BJ (cell line): ENCODE results near the gene ERBB4. TPM values are rescaled to one million over a fixed set of nuclear protein-coding genes. Genes with fewer than 3 reads are reported as not detected.

ENCODE experiments used
- CTCF ChIA-PET: fragments of 350-600 bp; formaldehyde crosslinking; extraction: SDS; loops from one replicate; lab custom pipeline; 2021; ENCODE audit warnings: antibody characterized with exemption, inconsistent platforms; lab: Yijun Ruan, JAX
- POLR2A ChIA-PET: fragments of 300-600 bp; sonication (Branson Sonifier 250); formaldehyde crosslinking; extraction: SDS; loops from one replicate; lab custom pipeline; 2021; ENCODE audit warnings: antibody characterized with exemption; lab: Charles Lee
- DNase-seq: peaks from one replicate; pipeline ENCODE4 v3.0.0-alpha.2; 2011; ENCODE audit warnings: low read depth
- H3K27me3 ChIP-seq: 2 replicates; pipeline ENCODE4 v1.6.0; 2011; ENCODE audit warnings: low read length; ENCODE audit not compliant: control insufficient read depth, insufficient read depth
- H3K36me3 ChIP-seq: 2 replicates; pipeline ENCODE4 v1.5.1; 2011; ENCODE audit warnings: low read length; ENCODE audit not compliant: control insufficient read depth, insufficient read depth
- H3K4me3 ChIP-seq: 2 replicates; pipeline ENCODE4 v1.5.1; 2011; ENCODE audit warnings: low read depth, mild to moderate bottlenecking, control low read depth, low read length
- CTCF ChIP-seq: IDR thresholded peaks from 2 replicates; pipeline ENCODE4 v1.5.1; 2011; ENCODE audit warnings: low read depth, mild to moderate bottlenecking, control low read depth, inconsistent platforms, low read length, moderate library complexity; ENCODE audit not compliant: insufficient read depth
- polyA plus RNA-seq: library from polyadenylated mRNA; depleted of rRNA; stranded (reverse); fragments of >200 nt; gene quantifications from 2 replicates; pipeline ENCODE4 v1.2.3, GENCODE V29; 2011

The ERBB4 gene
- polyA plus RNA-seq, 1 experiment: not detected

GRCh38 chr2:211741966-211742365 is 796.6 kb downstream of the ERBB4 start:
- Histone ChIP-seq H3K36me3 (no peaks in the 10 kb centered on the region), H3K4me3 (no peak overlapping the region), H3K27me3 (no peaks in the 10 kb centered on the region)
- TF ChIP-seq CTCF: no peak
- CTCF ChIA-PET: no interaction called here
- DNase-seq: no peak
- POLR2A ChIA-PET: no interaction called here

DNA sequence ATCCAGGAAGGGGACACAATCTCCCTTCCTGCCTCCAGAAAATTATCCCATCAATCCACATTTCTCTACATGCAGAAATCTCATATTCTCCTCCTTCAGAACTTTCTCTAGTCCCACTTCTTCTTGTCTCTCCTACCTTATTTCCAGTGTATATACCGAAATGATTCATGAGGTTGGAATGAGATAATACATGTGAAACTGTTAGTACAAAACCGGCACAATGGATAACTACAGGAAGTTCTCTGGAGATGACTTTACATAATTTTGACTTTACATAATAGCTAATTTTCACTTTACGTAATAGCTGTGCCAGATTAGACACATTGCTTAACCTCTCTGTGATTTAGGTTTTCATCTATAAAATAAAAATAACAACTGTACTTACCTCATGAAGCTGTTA is 801.3 kb downstream of the ERBB4 start:
- ChIA-PET CTCF (interaction anchor here (0.5 to 1.2 kb wide), 2 partner anchors 9 to 13 kb away, joined by 3 to 4 read pairs; no protein-coding TSS in a partner anchor), POLR2A (no interaction called here)
- no peak for TF ChIP-seq CTCF
- H3K36me3 ChIP-seq: no peaks in the 10 kb centered on the region
- H3K27me3 ChIP-seq: no peaks in the 10 kb centered on the region
- DNase-seq: no peak
- H3K4me3 ChIP-seq: no peak overlapping the region

DNA sequence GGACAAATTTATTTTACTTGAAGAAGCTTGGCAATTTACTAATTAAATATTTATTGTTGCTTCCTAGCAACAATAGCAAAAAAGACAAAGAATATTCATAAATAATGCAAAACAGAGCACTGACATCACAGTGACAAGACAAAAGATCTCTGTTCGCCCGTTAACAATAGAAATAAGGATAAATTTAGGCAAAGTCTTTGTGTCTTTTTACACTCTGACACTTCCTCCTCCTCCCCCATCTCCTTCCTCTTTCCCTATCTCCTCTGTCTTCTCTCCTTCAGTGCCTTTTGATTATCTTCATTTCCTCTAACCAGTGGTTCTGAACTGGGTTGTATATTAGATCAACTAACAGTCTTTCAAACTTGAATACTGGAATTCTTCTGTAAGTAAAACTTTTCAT is 808.4 kb downstream of the ERBB4 start:
- POLR2A ChIA-PET: no interaction called here
- CTCF ChIA-PET: interaction anchor here (0.6 kb wide), 1 partner anchor 58 kb away, joined by 3 read pairs; no protein-coding TSS in a partner anchor

DNA sequence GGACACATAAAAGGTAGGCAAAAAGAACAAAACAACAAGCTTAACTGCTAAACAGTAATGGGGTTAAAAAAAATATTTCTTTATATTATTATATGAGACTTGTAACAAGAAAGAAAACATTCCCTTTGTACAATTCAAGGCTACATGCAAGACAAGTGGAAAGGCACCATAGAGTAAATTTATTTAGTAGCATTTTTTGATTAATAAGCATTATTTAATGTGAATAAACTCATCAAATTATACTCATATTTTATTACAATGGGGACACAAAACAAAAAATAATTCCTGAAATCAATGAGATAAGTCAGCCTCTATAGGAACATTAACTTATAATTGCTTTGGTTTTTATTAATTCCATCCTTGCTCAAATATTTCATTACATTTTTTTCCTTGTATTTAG is 809.2 kb downstream of the ERBB4 start:
- CTCF ChIA-PET: interaction anchor here (0.6 kb wide), 1 partner anchor 57 kb away, joined by 3 read pairs; no protein-coding TSS in a partner anchor
- no peak for DNase-seq
- Histone ChIP-seq H3K36me3 (no peaks in the 10 kb centered on the region), H3K4me3 (no peak overlapping the region), H3K27me3 (no peaks in the 10 kb centered on the region)
- no peak for TF ChIP-seq CTCF
- POLR2A ChIA-PET: no interaction called here

More for the DNA sequence above, 808.4 kb downstream of the ERBB4 start:
- H3K4me3 ChIP-seq: no peak overlapping the region
- H3K27me3 ChIP-seq: no peaks in the 10 kb centered on the region
- no peak for TF ChIP-seq CTCF
- no peak for DNase-seq
- H3K36me3 ChIP-seq: no peaks in the 10 kb centered on the region

DNA sequence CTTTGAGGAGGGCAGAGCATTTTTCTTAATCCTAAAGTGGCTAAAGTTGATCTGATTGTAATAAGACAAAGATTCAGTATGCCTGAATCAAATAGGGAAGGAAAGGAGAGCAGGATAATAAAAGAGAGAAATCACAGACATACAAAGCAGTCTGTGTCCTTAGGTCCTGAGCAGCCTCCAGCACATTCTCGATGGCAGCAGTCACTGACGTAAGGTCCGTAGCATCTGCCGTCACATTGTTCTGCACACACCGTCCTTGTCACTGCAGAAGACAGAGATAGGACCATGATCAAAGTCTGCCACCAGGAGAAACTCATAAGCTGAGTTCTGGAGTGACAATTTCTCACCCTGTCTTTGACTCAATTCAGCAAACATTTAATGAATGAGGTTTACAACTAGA is 813.7 kb downstream of the ERBB4 start:
- Histone ChIP-seq H3K36me3 (no peaks in the 10 kb centered on the region), H3K4me3 (no peak overlapping the region), H3K27me3 (no peaks in the 10 kb centered on the region)
- ChIA-PET POLR2A (no interaction called here), CTCF (no interaction called here)
- TF ChIP-seq CTCF: no peak
- no peak for DNase-seq
